GM21381 (cell line): ENCODE measurements around the gene PDIK1L.
"Not testable (repeated sequence)": the region's sequence is repeated elsewhere in the genome, so short reads cannot be mapped to it uniquely, and the experiment has no call there.

Source experiments
- ATAC-seq: cut with Tn5 transposase; IDR thresholded peaks from one replicate; pipeline ENCODE4 v1.9.1; 2021; ENCODE audit warnings: mild to moderate bottlenecking, moderate library complexity; ENCODE audit not compliant: unreplicated experiment

The PDIK1L gene

GRCh38 chr1:26089125-26089524 lies 22.5 kb upstream of the PDIK1L start:
- ATAC-seq = no peak

DNA sequence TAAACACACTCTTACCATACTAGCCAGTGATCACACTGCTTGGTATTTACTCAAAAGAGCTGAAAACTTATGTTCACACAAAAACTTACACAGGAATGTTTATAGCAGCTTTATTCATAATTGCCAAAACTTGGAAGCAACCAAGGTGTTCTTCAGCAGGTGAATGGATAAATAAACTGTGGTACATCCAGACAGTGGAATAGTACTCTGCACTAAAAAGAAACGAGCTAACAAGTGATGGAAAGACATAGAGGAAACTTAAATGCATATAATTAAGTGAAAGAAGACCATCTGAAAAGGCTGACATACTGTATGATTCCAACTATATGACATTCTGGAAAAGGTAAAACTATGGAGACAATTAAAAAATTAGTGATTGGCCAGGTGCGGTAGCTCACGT lies 20.7 kb upstream of the PDIK1L start:
- no peak for ATAC-seq

DNA sequence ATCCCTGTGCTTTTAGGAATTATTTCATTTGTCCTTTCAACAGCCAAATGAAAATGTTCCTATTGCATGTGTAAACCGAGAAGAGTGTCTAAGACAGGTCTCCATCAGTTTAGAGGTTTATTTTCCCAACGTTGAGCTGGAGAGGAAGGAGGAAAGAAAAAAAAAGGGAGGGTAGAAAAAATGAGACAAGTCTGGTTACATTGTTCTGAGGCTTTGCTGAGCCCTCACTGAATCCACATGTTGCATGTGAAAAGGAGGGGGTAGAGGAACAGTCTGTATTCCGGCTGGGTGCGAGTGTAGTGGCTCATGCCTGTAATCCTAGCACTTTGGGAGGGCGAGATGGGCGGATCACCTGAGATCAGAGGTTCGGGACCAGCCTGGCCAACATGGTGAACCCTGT lies 19.2 kb upstream of the PDIK1L start:
- ATAC-seq = no peak

GRCh38 chr1:26093569-26093968 lies 18.1 kb upstream of the PDIK1L start:
- ATAC-seq = not testable (repeated sequence)

GRCh38 chr1:26094076-26094669 lies 17.5 kb upstream of the PDIK1L start:
- ATAC-seq = no peak

GRCh38 chr1:26094677-26095383 lies 16.8 kb upstream of the PDIK1L start:
- no peak for ATAC-seq

- ATAC-seq = no peak
Measured at GRCh38 chr1:26096471-26096870, 15.2 kb upstream of the PDIK1L start.

DNA sequence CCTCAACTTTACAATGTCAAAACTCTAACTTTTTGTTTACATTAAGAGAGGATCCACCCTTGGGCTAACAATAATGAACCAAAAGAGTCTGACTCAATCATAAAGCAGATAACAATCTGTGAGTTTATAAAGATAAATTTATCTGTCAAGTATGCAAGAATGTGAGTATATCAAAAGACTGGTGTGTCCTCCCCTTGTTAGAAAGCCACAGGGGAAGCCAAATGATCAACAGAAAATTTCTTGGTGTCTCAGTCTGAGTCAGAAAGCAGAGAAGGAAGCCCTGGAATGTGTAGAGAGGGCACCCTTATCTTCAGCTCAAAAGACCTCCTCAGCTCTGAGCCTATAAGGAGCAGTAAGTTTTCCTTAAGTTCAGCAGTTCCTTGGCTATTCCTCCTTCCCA lies 13.9 kb upstream of the PDIK1L start:
- ATAC-seq = no peak

- no peak for ATAC-seq
Measured at GRCh38 chr1:26098602-26099001, 13.0 kb upstream of the PDIK1L start.

- no peak for ATAC-seq
Measured at GRCh38 chr1:26099780-26100179, 11.8 kb upstream of the PDIK1L start.

GRCh38 chr1:26100204-26100603 lies 11.4 kb upstream of the PDIK1L start:
- ATAC-seq = not testable (repeated sequence)

GRCh38 chr1:26102119-26102518 lies 9.5 kb upstream of the PDIK1L start:
- ATAC-seq = no peak

- ATAC-seq = no peak
Measured at GRCh38 chr1:26102526-26102925, 9.1 kb upstream of the PDIK1L start.

- ATAC-seq = not testable (repeated sequence)
Measured at GRCh38 chr1:26105226-26105548, 6.4 kb upstream of the PDIK1L start.

- no peak for ATAC-seq
Measured at GRCh38 chr1:26109229-26110164, 2.1 kb upstream of the PDIK1L start.

- ATAC-seq = peak; percentile 40
Measured at GRCh38 chr1:26110731-26111529, 694 bp upstream of the PDIK1L start.

DNA sequence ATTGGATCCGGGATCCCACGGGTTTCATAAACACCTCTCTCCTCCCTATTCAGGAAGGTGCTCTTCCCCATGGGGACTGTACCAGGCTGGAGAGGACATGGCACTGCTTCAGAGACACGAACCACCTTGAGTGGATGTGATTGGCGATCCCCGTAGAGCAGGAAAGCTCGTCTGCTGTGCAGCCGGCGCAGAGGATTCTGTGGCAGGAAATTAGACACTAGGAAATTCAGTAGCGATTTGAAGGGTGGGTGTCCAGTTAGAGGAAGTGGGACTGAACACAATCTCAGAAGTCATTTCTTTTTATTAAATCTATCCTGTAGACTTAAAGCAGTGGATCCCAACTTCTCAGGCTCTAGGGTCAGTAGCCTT lies 767 bp downstream of the PDIK1L start:
- peak; percentile 2 for ATAC-seq

- no peak for ATAC-seq
Measured at GRCh38 chr1:26114165-26114927, 2.7 kb downstream of the PDIK1L start.

DNA sequence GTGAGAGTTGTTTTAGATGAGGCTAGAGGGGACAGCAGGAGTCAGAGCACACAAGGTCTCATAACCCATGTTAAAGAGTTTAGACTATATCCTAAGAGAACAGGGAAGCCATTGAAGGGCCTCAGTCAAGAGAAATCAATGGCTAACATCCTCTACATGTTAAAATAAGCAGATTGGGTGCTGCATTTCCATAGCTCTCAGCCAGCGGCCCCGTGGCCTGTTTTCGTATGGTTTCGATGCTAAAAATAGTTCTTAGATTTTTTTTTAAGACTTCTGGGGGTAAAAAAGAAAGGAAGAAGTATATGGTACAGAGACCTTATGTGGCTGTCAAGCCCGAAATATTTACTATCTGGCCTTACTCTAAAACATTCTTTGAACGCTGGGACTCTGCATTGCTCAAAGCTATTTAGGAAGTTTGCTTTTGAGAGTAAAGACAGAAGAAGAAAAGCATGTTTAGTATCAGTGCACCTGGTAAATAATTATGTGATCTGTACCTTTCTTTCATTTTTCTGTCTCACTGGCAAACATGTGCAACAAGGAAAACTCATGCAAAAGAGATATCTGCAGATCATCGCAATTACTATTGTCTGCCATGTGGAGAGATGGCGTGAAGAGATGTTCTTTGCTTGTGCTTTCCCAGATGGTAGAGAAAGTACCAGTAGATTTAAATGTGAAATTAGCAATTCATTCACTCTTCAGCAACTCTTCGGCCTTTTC lies 8.4 kb downstream of the PDIK1L start:
- no peak for ATAC-seq
